Smooth muscle cell of the brain vasculature (primary cell): ENCODE data around the gene SF3A2.
A peak's percentile ranks its signal among the peaks of the same experiment; 100 is the strongest.
"Not testable (repeated sequence)": the region's sequence is repeated elsewhere in the genome, so short reads cannot be mapped to it uniquely, and the experiment has no call there.

ENCODE experiments used
- DNase-seq: peaks from one replicate; pipeline ENCODE4 v3.0.0-alpha.2; 2012; ENCODE audit warnings: low read depth, low spot score

Gene SF3A2, protein sequence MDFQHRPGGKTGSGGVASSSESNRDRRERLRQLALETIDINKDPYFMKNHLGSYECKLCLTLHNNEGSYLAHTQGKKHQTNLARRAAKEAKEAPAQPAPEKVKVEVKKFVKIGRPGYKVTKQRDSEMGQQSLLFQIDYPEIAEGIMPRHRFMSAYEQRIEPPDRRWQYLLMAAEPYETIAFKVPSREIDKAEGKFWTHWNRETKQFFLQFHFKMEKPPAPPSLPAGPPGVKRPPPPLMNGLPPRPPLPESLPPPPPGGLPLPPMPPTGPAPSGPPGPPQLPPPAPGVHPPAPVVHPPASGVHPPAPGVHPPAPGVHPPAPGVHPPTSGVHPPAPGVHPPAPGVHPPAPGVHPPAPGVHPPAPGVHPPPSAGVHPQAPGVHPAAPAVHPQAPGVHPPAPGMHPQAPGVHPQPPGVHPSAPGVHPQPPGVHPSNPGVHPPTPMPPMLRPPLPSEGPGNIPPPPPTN

DNA sequence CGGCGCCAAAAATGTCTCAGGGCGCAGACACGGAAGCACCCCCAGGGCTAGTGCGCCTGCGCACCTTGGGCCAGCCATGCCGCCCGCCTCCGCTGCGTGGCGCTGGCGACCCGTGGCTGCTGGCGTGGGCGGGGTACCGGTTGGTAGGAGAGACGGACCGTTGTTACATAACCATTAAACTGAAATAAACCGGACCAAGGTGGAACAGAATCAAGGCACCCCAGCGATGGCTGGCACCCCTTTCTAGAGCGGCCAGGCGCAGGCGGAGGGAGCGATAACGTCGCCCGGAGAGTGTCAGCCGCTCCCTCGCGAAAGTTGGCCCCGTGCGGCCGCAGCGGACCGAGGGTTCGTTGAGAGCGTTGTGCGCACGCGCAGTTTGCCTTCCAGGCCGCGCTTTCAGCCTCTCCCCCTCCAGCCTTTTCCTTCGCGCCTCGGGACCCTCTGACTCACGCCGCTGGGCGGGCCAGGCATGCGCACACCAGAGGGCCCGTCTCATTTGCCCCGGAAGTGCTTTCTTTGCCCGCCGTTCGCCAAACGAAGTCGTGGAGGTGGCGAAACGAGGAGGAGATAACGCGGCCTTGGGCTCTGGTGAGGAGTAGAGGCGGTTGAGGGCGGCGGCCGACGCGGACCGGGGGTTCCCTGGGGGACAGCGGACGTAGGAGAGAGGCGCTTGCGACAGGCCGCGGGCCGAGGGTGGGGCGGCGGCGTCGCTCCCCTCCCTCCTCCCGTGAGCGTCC, at the start of gene SF3A2, which contains the start of gene PLEKHJ1:
TSS of gene SF3A2 (plus strand) at position 511 of the 737 bp plus-strand sequence. CDS start 6,595 bp downstream, outside the sequence.
TSS of gene PLEKHJ1 (minus strand) at position 16 of the 737 bp plus-strand sequence. CDS start 81 bp downstream, outside the sequence.
- peak; percentile 92 for DNase-seq

DNA sequence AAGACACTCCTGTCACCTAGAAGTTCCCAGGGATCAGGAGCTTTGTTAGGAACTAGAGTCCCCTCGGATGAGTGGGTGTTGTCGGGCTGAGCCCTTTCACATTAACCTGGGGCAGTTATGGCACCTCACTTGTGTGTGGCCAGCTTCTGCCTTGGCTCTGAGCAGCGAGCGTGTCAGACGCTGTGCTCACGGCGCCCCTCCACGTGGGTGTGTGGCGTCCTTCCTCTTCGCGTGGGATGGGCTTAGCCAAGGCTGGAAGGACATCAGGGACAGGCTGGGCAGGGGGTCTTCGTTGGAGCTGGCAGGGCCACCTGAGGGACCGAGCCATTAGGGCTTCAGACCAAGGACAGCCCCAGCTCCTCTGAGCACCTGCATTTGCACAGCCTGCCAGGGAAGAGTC, 49.5 kb upstream of the SF3A2 start:
- no peak for DNase-seq

DNA sequence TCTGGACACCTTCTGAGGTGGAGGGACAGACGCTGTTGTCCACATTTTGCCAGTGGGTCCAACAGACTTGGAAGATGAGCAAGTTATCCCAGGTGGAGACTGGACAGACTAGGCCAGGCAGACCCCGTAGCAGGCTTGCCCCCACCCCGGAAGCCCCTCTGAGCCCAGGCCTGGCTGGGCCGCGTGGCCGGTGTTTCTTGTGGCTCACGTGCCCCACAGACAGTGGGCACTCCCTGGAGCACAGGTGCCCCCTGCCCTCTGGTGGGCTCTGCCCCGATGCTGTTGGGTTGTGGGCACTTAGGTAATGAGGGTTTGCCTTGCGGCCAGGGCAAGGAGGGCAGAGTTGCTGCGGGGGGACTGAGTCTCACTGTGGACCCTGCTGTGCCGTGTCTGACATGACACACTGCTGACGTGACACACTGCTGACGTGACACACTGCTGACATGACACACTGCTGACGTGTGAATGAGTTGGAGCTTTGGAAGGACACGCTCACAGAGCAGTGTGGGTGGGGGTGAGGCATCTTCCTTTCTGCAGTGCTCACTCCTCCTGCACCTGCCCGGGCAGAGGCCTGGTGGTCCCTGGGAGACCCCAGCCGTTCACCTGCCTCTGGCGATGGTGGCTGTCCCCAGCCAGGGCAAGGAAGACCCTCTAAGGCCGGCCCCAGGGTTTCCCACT, 47.8 kb upstream of the SF3A2 start:
- no peak for DNase-seq

DNA sequence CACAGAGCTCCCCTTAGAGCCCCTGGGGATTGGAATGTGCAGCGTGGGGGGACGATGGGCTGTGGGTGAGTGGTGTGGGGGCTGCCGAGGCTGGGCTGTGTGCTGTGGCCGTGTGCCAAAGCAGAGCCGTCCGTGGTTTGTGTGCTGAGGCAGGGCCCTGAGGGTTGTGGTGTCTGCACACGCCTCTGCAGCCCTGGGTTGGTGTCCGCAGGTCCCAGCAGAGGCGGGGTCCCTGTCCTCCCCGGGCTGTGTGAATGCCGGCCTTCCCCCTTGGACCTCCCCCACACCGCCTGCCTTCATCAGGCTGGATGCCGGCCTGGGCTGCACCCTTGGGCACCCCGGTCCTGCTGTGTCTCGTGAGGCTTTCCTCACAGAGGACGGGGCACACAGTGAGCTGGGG, 46.7 kb upstream of the SF3A2 start:
- no peak for DNase-seq

DNA sequence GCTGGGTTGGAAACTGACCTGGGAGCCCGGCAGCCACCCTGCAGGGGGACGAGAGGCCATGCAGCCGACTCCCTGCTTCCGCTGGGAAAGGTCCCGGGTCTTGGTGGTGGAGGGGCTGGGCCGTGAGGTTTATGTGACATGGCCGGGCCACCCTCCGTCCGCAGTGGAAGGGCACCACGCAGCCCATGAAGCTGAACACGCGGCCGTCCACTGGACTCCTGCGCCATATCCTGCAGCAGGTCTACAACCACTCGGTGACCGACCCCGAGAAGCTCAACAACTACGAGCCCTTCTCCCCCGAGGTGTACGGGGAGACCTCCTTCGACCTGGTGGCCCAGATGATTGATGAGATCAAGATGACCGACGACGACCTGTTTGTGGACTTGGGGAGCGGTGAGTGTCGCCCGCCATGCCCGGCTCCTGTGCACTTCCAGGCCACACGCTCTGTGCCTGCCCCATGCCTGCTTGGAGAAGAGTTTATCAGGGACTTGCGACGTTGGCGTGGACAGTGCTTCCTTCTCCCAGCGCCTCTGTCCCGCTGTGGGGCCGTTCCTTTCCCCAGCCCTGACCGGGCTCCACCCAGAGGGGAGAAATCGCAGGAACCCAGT, 45.7 kb upstream of the SF3A2 start:
- DNase-seq = no peak

DNA sequence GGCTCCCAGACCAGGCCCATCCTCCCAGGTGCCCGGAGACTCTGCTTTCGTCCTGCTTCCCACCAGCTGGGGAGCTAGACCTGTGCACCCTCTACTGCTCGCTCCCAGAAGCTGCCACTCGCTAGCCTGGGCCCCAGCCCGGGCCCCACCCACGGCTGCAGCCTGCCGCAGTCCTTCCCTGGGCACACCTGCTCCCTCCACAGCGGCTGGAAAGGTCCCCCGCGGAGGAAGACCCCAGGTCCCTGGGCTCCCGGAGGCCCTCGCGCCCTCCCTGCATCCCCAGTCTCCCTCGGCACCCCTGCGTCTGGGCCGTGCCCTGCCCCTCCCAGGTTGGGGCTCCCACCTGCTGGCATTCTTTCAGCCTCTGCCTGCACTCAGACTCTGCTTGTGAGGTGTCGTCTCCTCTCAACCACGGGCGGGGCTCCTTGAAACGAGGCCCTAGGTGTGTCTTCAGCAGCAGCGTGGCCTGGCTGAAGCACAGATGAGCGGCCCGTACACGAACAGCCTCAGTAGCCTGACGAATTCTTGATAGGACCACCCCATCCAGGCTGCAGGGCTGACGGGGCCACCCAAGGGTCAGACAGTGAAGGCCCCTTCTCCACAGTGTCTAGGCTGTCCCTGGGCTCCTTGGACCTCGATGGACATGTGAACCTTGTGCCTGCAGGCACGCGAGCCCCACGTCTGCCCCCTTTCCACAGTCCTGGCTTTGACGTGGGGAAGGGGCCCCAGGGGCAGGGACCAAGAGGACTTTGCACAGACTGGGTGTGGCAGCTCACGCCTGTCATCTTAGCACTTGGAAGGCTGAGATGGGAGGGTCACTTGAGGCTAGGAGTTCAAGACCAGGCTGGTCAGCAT, 44.9 kb upstream of the SF3A2 start:
- no peak for DNase-seq

DNA sequence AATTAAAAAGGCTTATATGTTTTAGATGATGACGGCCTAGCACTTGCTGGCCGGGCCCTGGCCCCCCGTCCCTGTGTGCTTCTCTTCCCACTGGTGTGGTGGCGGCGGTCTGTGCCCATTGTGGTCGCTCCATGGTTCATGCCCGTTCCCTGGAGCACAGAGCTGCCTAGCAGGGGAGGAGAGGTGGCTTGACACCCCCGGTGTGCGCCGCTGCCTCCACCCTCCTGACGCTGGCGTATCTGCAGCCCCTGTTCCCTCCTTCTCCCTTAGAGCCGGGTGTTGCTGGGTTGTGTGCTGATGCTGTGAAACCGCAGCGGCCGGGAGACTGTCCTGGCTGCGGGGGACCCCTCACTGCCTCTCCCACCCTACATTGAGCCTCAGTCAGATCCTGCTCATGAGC, 43.8 kb upstream of the SF3A2 start:
- DNase-seq = no peak

DNA sequence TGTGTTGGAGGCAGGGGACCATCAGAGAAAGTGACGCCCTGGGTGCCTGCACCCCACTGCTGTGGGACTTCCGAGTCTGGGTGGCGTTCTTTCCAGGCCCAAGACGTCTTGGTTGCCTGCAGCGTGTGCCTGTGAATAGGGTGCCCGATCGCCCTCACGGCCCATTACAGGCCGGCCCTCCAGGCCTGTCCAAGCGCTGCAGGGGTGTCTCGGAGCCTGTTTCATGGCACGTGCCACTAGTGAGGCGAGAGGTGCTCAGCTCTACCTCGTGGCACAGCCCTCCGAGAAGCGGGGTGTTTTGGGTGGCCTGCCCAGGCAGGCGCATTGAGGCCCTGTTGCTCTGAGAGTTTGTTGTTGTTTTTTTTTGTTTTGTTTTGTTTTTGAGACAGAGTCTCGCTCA, 42.8 kb upstream of the SF3A2 start:
- no peak for DNase-seq

DNA sequence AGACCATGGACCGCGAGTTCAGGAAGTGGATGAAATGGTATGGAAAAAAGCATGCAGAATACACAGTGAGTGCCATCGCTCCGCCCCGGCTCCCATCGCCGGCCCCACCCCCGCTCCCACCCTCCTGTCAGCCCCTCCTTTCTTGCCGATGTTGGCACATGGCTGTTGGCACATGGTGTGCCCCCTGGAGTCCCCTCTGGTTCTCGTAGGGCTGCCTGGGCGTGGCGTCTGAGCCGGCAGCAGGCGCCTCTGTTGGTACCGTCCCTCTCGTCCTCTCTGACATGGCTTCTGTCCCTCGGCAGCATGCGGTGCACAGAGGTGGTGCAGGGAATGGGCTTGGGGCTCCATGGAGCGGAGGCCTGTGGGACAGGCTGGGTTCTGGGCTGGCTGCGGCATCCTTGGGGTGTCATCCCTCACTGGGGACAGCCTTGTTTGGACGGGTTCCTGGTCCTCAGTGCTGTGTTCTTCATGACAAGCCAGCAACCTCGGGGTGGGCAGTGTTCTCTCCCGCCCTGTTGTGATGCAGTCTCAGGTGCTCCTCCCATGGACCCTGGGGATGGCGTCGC, 42.0 kb upstream of the SF3A2 start:
- no peak for DNase-seq

DNA sequence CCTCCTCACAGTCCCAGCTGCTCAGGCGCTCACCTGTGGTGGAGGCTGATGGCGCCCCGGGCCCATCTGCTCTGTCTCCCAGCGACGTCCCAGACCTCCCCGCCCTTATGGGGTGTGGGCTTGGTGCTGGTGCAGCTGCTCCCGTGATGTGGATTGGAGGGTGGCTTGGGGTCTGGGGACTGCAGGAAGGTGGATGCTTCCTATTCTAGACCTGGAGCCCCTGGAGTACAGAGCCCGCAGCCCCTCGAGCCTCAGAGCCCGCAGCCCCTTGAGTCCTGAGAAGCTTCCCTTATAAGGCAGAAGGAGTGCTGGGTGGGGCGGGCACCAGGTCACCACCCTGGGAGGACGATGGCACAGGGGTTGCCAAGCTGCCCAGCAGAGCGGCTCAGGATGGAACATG, 41.3 kb upstream of the SF3A2 start:
- no peak for DNase-seq

DNA sequence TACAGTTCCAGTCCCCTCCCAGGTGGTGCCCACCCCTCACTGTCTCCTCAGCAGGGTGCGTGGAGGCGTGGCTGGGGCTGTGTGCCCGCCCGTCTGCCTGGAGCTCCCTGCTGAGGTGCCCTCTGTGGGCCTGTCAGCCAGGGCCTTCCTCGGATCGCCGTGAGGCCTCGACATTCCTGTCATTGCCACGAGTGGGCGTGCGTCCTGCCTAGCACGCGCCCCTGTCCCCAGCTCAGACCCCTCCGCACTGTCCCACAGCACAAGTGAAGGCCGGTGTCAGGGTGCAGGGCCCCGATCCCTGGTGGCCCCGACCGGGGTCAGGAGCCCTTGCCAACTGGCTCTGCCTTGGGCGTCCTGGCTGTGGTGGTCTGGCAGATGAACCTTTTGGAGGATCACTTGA, 40.7 kb upstream of the SF3A2 start:
- no peak for DNase-seq

DNA sequence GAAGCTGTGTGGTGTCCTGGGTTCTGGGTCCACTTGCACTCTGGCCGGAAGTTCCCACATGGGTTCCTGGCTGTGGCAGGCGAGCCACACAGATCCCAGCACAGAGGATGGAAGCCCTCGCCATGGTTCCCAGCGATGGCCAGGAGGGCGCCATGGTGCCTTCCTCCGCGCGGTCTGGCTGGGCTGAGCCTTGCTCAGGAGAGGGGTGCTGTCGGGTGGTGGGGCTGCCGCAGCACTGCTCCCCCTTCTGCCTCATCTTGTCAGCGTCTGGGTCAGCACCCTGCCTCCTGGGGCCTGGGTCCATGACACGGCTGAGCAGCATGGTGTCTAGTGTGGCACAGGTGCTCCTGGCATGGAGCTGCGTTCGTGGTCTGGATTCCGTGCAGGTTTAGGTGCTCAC, 39.4 kb upstream of the SF3A2 start:
- no peak for DNase-seq

DNA sequence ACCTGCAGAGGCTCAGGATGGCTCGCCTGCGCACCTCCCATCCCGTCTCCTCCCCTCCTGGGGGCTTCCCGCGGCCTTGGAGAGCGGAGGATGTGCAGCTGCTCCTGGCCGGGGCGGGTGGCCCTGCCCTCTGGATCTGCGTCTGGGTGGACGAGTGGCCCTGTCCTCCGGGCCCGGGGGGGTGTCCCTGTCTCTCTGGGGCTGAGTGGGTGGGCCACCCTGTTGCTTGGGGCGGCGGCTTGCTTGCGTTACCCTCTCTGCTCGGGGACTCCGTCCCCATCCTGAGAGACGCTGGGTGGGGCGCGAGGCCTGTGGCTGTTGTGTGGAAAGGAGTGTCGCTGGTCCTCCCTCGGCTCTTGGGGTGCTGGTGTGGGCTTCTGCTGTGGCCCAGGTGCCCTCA, 38.3 kb upstream of the SF3A2 start:
- DNase-seq = no peak

DNA sequence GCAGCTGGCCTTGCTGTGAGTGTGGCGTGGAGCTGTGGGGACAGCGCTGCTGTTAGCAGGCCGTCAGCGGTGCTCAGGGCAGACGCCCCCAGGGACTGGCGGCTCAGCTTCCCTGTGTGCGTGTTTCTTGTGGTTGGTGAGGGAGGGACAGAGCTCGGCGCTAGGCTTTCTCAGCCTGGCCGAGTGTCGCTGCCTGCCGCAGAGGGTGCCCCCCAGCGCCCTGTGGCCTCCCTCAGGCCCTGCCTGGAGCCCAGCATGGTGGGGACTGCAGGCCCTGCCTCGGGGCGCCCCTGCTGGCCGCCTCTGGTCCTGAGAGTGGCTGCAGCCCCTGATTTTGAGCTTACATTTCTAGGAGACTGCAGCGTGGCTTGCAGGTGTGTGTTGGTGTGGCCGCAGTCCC, 37.4 kb upstream of the SF3A2 start:
- DNase-seq = no peak

DNA sequence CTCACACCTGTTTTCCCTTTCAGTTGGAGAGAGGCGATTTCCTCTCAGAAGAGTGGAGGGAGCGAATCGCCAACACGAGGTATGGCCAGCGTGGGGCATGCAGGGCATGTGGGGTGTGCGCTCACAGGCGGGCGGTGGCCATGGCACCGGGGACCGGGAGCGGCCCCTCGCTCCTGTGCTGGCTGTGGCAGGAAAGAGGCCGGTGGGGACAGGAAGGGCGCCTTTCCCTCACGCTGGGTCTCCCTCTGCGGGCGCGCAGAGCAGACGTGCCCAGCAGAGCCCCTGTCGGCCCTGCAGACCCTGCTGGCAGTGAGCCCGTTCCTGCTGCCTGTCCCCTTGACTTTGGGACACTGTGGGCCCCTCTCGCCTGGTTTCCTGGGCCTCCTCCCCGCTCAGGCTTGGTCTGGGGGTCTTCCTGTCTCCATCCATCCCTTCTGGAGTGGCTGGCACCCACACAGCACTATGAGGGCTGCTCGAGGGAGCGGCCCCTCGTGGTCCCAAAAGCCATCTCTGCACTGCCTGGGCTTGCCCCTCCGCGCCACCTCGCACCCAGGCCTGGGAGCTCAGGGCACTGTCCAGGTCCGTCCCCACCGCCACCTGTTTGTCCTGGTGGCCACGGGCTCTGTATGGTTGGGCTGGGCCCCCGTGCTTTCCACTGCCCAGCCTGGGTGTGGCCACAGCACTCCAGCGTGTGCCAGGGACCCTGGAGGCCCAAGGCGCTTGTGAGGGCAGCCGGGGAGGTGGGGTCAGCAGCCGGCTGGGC, 36.6 kb upstream of the SF3A2 start:
- DNase-seq = no peak

DNA sequence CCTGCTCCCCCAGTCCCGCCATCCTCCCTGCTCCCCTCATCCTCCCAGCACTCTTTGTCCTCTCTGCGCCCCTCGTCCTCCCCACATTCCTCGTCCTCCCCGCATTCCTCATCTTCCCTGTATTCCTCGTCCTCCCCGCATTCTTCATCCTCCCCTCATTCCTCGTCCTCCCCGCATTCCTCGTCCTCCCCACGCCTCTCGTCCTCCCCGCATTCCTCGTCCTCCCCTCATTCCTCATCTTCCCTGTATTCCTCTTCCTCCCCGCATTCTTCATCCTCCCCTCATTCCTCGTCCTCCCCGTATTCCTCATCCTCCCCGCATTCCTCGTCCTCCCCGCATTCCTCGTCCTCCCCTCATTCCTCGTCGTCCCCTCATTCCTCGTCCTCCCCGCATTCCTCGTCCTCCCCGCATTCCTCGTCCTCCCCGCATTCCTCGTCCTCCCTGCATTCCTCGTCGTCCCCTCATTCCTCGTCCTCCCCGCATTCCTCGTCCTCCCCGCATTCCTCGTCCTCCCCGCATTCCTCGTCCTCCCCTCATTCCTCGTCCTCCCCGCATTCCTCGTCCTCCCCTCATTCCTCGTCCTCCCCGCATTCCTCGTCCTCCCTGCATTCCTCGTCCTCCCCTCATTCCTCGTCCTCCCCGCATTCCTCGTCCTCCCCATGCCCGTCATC, 35.9 kb upstream of the SF3A2 start:
- DNase-seq = not testable (repeated sequence)

DNA sequence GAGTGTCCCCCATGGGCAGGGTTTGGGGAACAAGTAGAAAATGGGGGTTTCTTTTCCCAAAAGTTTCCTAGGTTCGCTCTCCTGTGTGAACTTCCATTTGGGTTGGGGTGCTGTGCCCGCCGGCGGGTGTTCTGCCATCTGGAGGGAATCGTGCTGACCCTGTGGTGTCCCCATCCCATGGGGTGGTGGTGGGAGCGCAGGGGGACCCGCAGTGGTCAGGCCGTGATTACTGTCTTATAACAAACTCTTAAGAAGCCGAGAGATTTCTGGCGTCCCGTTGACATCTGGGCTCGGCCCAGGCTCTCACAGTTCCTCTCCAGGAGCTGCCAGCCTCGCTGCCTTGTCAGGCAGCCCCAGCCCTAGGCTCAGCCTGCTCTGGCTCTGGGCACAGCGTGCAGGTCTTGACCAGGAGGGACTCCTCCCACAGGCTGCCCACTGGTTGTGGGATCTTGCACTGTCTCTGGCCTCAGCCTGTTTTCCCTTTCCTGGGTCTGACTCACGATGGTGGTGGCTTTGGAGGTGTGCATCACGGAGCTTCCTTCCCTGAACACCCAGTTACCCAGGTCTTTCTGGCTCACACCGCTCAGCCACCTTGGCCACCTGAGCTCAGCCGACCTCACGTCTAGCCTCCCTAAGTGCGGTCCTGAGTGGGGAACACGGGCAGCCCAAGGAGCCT, 35.0 kb upstream of the SF3A2 start:
- DNase-seq = no peak

DNA sequence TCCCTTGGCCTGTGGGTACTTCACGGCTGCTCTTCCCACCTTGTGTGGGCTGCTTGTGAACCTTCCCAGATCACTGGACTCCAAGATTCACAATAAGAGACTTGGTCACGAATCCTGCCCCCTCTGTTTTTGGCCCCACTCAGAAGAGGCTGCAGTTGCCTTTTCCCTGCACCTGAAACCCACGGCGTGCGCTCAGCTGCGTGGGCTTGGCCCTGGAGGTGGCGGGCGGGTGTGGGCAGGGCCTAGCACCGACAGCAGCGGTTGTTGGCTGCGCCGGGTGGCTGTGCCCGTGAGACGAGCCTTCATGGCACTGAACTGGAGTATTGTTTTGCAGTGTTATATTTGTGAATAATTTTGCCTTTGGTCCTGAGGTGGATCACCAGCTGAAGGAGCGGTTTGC, 34.3 kb upstream of the SF3A2 start:
- DNase-seq = no peak

DNA sequence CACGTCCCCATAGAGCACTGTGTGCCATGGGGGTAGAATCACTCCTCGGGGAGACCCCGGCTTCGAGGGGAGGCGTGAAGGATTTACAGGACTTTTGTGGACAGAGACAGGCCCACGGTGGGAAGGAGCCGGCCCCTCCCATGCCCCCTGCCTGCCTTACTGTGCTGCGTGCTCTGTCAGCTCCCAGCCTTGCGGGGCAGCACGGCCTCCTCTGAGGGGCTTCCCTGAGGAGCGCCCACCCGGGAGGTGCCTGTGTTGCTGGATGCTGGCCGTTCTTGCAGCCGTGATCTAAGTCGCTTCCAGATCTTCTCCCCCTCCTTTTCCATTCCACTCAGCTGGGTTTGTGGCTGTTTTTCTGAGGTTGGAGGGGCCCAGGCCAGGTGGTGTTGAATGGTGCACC, 29.6 kb upstream of the SF3A2 start:
- DNase-seq = no peak
